Endothelial cell of umbilical vein (primary cell): Measurements from ENCODE around the gene HSPB1. TPM values are rescaled to one million over a fixed set of nuclear protein-coding genes. Genes with fewer than 3 reads are reported as not detected.

Experiments
- BruUV-seq: library from RNA; stranded (reverse); fragments of 400-500 nt; replicated peaks from 2 replicates; lab custom pipeline; 2021; lab: Mats Ljungman, UMichigan
- CTCF ChIA-PET: fragments of 300-600, 350-600 bp; sonication (Branson Sonifier 250); formaldehyde crosslinking; loops from one replicate; lab custom pipeline; 2021; ENCODE audit warnings: antibody characterized with exemption, inconsistent platforms; lab: Charles Lee
- POLR2A ChIA-PET: fragments of 300-600, 350-600 bp; sonication (Branson Sonifier 250); formaldehyde crosslinking; loops from one replicate; lab custom pipeline; 2021; ENCODE audit warnings: antibody characterized with exemption, inconsistent platforms; lab: Charles Lee
- DNase-seq: peaks from one replicate; pipeline ENCODE4 v3.0.0-alpha.2; 2011; ENCODE audit warnings: low read depth, low spot score
- FAIRE-seq: peaks from 2 replicates; lab custom pipeline; 2011; peaks lifted over from hg19 to GRCh38; lab: Jason Lieb, UNC
- H2AFZ ChIP-seq: 2 replicates; pipeline ENCODE4 v1.6.0; 2012; ENCODE audit warnings: low read depth, low read length, control low read depth, inconsistent platforms
- H3K27ac ChIP-seq: 2 replicates; pipeline ENCODE4 v1.5.1; 2011; ENCODE audit warnings: low read depth, mild to moderate bottlenecking, control low read depth, low read length, moderate library complexity; ENCODE audit not compliant: insufficient read depth
- H3K27me3 ChIP-seq, 2 experiments: 2 replicates each; pipeline versions ENCODE4 v1.6.0 to v1.6.1; 2011; ENCODE audit warnings: low read length in 2 of 2, mixed read lengths in 1 of 2; ENCODE audit not compliant: control insufficient read depth in 2 of 2, insufficient read depth in 2 of 2
- H3K36me3 ChIP-seq, 2 experiments: 2 replicates in 1 of 2; 3 replicates in 1 of 2; pipeline ENCODE4 v1.5.1; 2011; ENCODE audit warnings: low read length in 2 of 2, mild to moderate bottlenecking in 1 of 2, moderate library complexity in 1 of 2; ENCODE audit not compliant: control insufficient read depth in 2 of 2, insufficient read depth in 2 of 2; ENCODE audit errors: extremely low read depth in 1 of 2
- H3K4me1 ChIP-seq: 3 replicates; pipeline ENCODE4 v1.5.1; 2011; ENCODE audit warnings: mild to moderate bottlenecking, low read length; ENCODE audit not compliant: control insufficient read depth, insufficient read depth; ENCODE audit errors: extremely low read depth
- H3K4me2 ChIP-seq: 2 replicates; pipeline ENCODE4 v1.6.1; 2011; ENCODE audit warnings: low read length, control low read depth, mixed read lengths; ENCODE audit not compliant: insufficient read depth
- H3K4me3 ChIP-seq, 3 experiments: fragments of 200-600 bp in 1 of 3; sonication (generic), shearing (Covaris generic) in 1 of 3; replicated peaks in 1 of 3; 2 replicates each; pipeline ENCODE4 v1.5.1; 2011 to 2016; ENCODE audit warnings: control low read depth in 3 of 3, low read length in 3 of 3, mild to moderate bottlenecking in 2 of 3, inconsistent platforms in 1 of 3, low read depth in 1 of 3, moderate library complexity in 1 of 3; ENCODE audit not compliant: insufficient read depth in 1 of 3
- H3K79me2 ChIP-seq: 2 replicates; pipeline ENCODE4 v1.6.0; 2012; ENCODE audit warnings: low read length, inconsistent platforms; ENCODE audit not compliant: control insufficient read depth, insufficient read depth
- H3K9ac ChIP-seq: replicated peaks from 2 replicates; pipeline ENCODE3; 2011; ENCODE audit warnings: low read length, control low read depth; ENCODE audit not compliant: insufficient read depth; ENCODE audit errors: extremely low read depth
- H3K9me1 ChIP-seq: replicated peaks from 3 replicates; pipeline ENCODE4 v1.6.0; 2011; ENCODE audit warnings: mild to moderate bottlenecking, low read length; ENCODE audit not compliant: control insufficient read depth, insufficient read depth; ENCODE audit errors: extremely low read depth
- H3K9me3 ChIP-seq: replicated peaks from 2 replicates; pipeline ENCODE4 v1.5.1; 2012; ENCODE audit warnings: low read length, inconsistent platforms; ENCODE audit not compliant: control insufficient read depth, insufficient read depth
- H4K20me1 ChIP-seq: replicated peaks from 2 replicates; pipeline ENCODE3; 2011; ENCODE audit warnings: mild to moderate bottlenecking, low read length; ENCODE audit not compliant: control insufficient read depth, insufficient read depth; ENCODE audit errors: extremely low read depth
- EZH2 ChIP-seq: IDR thresholded peaks from 2 replicates; pipeline ENCODE4 v1.6.1; 2012; ENCODE audit warnings: borderline replicate concordance, low read depth, mild to moderate bottlenecking, moderate library complexity, low read length, inconsistent platforms; ENCODE audit not compliant: severe bottlenecking
- FOS ChIP-seq: IDR thresholded peaks from 2 replicates; pipeline ENCODE4 v1.6.1; 2011; ENCODE audit warnings: mild to moderate bottlenecking, low read length, moderate library complexity, borderline replicate concordance; ENCODE audit not compliant: insufficient read depth
- GATA2 ChIP-seq: IDR thresholded peaks from 2 replicates; pipeline ENCODE4 v1.7.0; 2011; ENCODE audit warnings: low read depth, mild to moderate bottlenecking, moderate library complexity, mixed read lengths, low read length; ENCODE audit not compliant: insufficient read length, insufficient read depth
- JUN ChIP-seq: IDR thresholded peaks from 2 replicates; pipeline ENCODE4 v1.6.1; 2011; ENCODE audit warnings: borderline replicate concordance, low read depth; ENCODE audit not compliant: insufficient read length, insufficient read depth
- MYC ChIP-seq: IDR thresholded peaks from one replicate; pipeline ENCODE4 v1.6.1; 2011; ENCODE audit warnings: mild to moderate bottlenecking, low read depth, low read length
- POLR2A ChIP-seq: IDR thresholded peaks from 2 replicates; pipeline ENCODE4 v1.6.1; 2012; ENCODE audit warnings: low read depth, mild to moderate bottlenecking, control low read depth, low read length
- POLR2AphosphoS5 ChIP-seq: IDR thresholded peaks from 2 replicates; pipeline ENCODE4 v1.6.1; 2012; ENCODE audit warnings: low read depth, mild to moderate bottlenecking, control low read depth, low read length, moderate library complexity; ENCODE audit not compliant: insufficient read depth
- dilution Hi-C: fragments of 300-500 bp; cut with MboI; formaldehyde crosslinking; loops from one replicate; pipeline ENCODE4 v1.15.0; 2019; ENCODE audit warnings: low sequenced_read_pairs; ENCODE audit not compliant: extremely low pct_ligation_motif_present
- intact Hi-C: fragments of 100-400 bp; cut with micrococcal nuclease; formaldehyde crosslinking; loops from one replicate; pipeline ENCODE4 v1.10.0; 2022
- polyA plus RNA-seq, 4 experiments: library from polyadenylated mRNA; depleted of rRNA in 3 of 4; stranded (reverse) in 3 of 4; unstranded in 1 of 4; fragments of >200 nt; gene quantifications; 2 replicates each; pipeline versions ENCODE4 v1.2.1 to v1.2.3, GENCODE V29; 2011 to 2012; ENCODE audit warnings: missing spikeins in 1 of 4
- total RNA-seq: library from RNA; stranded (reverse); gene quantifications from 2 replicates; pipeline ENCODE4 v1.2.3, GENCODE V29; 2021
- TF ChIP-seq, protein P1 (sequence below): IDR thresholded peaks from 2 replicates; pipeline ENCODE4 v1.6.1; 2011; ENCODE audit not compliant: insufficient read depth, insufficient read length
- TF ChIP-seq, protein P2 (sequence below), 2 donors: IDR thresholded peaks; 1 replicate in 1 of 2; 2 replicates in 1 of 2; pipeline ENCODE4 v1.5.1; 2011; ENCODE audit warnings: low read length in 2 of 2, mild to moderate bottlenecking in 2 of 2, moderate library complexity in 2 of 2, control low read depth in 1 of 2, inconsistent platforms in 1 of 2, low read depth in 1 of 2; ENCODE audit not compliant: insufficient read depth in 1 of 2; ENCODE audit errors: extremely low read depth in 1 of 2

HSPB1 gene
- total and polyA plus RNA-seq, 2 donors (not counting 3 experiments of a cell fraction or from before 2014, with no cell fraction given), result 1,748 to 3,130 TPM

DNA sequence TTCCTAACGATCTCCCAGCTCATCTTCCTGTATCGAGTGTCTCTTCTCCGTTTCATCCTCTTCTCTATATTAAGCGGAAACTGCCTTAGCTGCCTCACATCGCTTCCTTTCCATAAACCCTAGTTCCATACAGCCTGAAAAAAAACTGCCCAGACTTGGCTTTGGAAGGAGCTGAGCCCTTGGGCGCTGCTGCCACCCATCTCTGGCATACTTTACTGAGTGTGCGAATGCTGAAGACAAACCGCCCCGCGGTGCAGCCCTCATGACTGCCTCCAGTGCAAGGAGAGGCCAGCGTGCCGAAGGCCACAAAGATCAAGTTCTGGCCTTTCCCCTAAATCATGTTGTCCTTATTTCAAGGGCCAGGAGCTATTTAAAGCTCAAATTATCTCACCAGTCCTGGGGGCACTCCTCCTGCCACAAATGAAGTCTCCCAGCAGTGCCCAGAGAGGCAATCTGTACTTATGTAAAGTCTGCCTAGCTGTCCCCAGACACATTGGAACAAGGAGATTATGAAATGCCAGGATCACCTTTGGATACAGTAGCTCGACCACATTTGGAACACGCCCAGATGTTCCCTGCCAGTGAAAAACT lies 31.1 kb downstream of the HSPB1 start:
- dilution Hi-C loops, result no loop called here
- no peak overlapping the region for H3K27ac ChIP-seq

More for the DNA sequence above, 31.1 kb downstream of the HSPB1 start:
- intact Hi-C loops, result no loop called here
- DNase-seq (no peak), FAIRE-seq (no peak)
- no peak overlapping the region for H3K4me3 ChIP-seq
- no peaks in the 10 kb centered on the region for H3K9me1 ChIP-seq
- no peaks in the 10 kb centered on the region for H3K4me1 ChIP-seq
- H3K9ac ChIP-seq, result no peak overlapping the region
- H3K4me2 ChIP-seq, result no peak overlapping the region
- peaks cover 20% of the 10 kb centered on the region for H4K20me1 ChIP-seq
- no TSS peak for BruUV-seq
- TF ChIP-seq POLR2A (no peak), MYC (no peak), JUN (no peak), GATA2 (no peak), POLR2AphosphoS5 (no peak), EZH2 (no peak), FOS (no peak)
- TF ChIP-seq, protein P1, sequence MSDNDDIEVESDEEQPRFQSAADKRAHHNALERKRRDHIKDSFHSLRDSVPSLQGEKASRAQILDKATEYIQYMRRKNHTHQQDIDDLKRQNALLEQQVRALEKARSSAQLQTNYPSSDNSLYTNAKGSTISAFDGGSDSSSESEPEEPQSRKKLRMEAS, result no peak
- TF ChIP-seq, protein P2, sequence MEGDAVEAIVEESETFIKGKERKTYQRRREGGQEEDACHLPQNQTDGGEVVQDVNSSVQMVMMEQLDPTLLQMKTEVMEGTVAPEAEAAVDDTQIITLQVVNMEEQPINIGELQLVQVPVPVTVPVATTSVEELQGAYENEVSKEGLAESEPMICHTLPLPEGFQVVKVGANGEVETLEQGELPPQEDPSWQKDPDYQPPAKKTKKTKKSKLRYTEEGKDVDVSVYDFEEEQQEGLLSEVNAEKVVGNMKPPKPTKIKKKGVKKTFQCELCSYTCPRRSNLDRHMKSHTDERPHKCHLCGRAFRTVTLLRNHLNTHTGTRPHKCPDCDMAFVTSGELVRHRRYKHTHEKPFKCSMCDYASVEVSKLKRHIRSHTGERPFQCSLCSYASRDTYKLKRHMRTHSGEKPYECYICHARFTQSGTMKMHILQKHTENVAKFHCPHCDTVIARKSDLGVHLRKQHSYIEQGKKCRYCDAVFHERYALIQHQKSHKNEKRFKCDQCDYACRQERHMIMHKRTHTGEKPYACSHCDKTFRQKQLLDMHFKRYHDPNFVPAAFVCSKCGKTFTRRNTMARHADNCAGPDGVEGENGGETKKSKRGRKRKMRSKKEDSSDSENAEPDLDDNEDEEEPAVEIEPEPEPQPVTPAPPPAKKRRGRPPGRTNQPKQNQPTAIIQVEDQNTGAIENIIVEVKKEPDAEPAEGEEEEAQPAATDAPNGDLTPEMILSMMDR (IDR thresholded peaks at IDR 0.05; ENCODE audit: extremely low read depth in 1 of 2, insufficient read depth in 1 of 2, low read depth in 1 of 2, low read length in 2 of 2), result no peak
- peaks cover 6 to 18% of the 10 kb centered on the region in 2 experiments for H3K36me3 ChIP-seq
- H2AFZ ChIP-seq, result no peak overlapping the region
- H3K79me2 ChIP-seq, result peaks cover 98% of the 10 kb centered on the region
- no peaks in the 10 kb centered on the region for H3K27me3 ChIP-seq
- ChIA-PET CTCF (interaction anchor here (0.9 kb wide), 1 partner anchor 31 kb away, joined by 3 read pairs; no protein-coding TSS in a partner anchor), POLR2A (no interaction called here)
- H3K9me3 ChIP-seq, result no peaks in the 10 kb centered on the region
